GM12892 (cell line): ENCODE results near the gene SP100. TPM values are rescaled to one million over a fixed set of nuclear protein-coding genes. Genes with fewer than 3 reads are reported as not detected.
"Not testable (repeated sequence)": the region's sequence is repeated elsewhere in the genome, so short reads cannot be mapped to it uniquely, and the experiment has no call there.

Source experiments
- DNase-seq: peaks from one replicate; pipeline ENCODE4 v3.0.0; 2011; ENCODE audit not compliant: insufficient read length
- FAIRE-seq: peaks from 2 replicates; lab custom pipeline; 2011; peaks lifted over from hg19 to GRCh38; lab: Jason Lieb, UNC
- POLR2A ChIP-seq: IDR thresholded peaks from 2 replicates; pipeline ENCODE4 v1.6.1; 2011; ENCODE audit warnings: low read depth, low read length, control low read depth
- POLR2AphosphoS5 ChIP-seq: IDR thresholded peaks from 2 replicates; pipeline ENCODE4 v1.6.1; 2011; ENCODE audit warnings: low read depth, low read length, control low read depth
- TAF1 ChIP-seq: IDR thresholded peaks from 2 replicates; pipeline ENCODE4 v1.6.1; 2011; ENCODE audit warnings: low read depth, mild to moderate bottlenecking, control low read depth, low read length, borderline replicate concordance
- polyA plus RNA-seq: library from polyadenylated mRNA; unstranded; fragments of >200 nt; gene quantifications from one replicate; pipeline ENCODE4 v1.2.1, GENCODE V29; 2012; ENCODE audit warnings: missing spikeins, inconsistent platforms; ENCODE audit not compliant: missing spikeins

Gene SP100
- 228 TPM for polyA plus RNA-seq

- FAIRE-seq, result peak; percentile 91
Measured at GRCh38 chr2:230416061-230416721, at the start of gene SP100. Gene SP100 (plus strand): TSS chr2:230416201. CDS start chr2:230416297, 96 bp downstream.

GRCh38 chr2:230382108-230382507 is 33.9 kb upstream of the SP100 start:
- TF ChIP-seq TAF1 (no peak), POLR2AphosphoS5 (no peak), POLR2A (no peak)
- DNase-seq (no peak), FAIRE-seq (no peak)

More at GRCh38 chr2:230416061-230416721, at the start of gene SP100:
- peak; percentile 90 for TF ChIP-seq TAF1
- peak; percentile 90 for TF ChIP-seq POLR2AphosphoS5
- TF ChIP-seq POLR2A, result peak; percentile 92
- DNase-seq, result peak; percentile 39

GRCh38 chr2:230383453-230383852 is 32.5 kb upstream of the SP100 start:
- DNase-seq, result no peak
- TF ChIP-seq TAF1, result no peak
- TF ChIP-seq POLR2A, result no peak
- no peak for TF ChIP-seq POLR2AphosphoS5
- FAIRE-seq, result no peak

GRCh38 chr2:230384986-230385385 is 31.0 kb upstream of the SP100 start:
- DNase-seq, result no peak
- TF ChIP-seq POLR2A (no peak), POLR2AphosphoS5 (no peak), TAF1 (no peak)
- FAIRE-seq, result peak; percentile 67

- FAIRE-seq, result no peak
- TF ChIP-seq POLR2A, result no peak
- no peak for TF ChIP-seq POLR2AphosphoS5
- no peak for DNase-seq
Measured at GRCh38 chr2:230394301-230394700, 21.7 kb upstream of the SP100 start.

GRCh38 chr2:230398698-230399097 is 17.3 kb upstream of the SP100 start:
- not testable (repeated sequence) for FAIRE-seq, DNase-seq

- DNase-seq (no peak), FAIRE-seq (no peak)
- TF ChIP-seq POLR2A (no peak), TAF1 (no peak), POLR2AphosphoS5 (no peak)
Measured at GRCh38 chr2:230400041-230400440, 16.0 kb upstream of the SP100 start.

- no peak for FAIRE-seq
- TF ChIP-seq POLR2AphosphoS5 (no peak), TAF1 (no peak), POLR2A (no peak)
- DNase-seq, result no peak
Measured at GRCh38 chr2:230400454-230400853, 15.5 kb upstream of the SP100 start.

GRCh38 chr2:230401026-230401425 is 15.0 kb upstream of the SP100 start:
- peak; percentile 74 for FAIRE-seq

GRCh38 chr2:230403746-230404145 is 12.3 kb upstream of the SP100 start:
- FAIRE-seq (no peak), DNase-seq (no peak)
- TF ChIP-seq POLR2A (no peak), TAF1 (no peak), POLR2AphosphoS5 (no peak)

More at GRCh38 chr2:230401026-230401425, 15.0 kb upstream of the SP100 start:
- DNase-seq, result not testable (repeated sequence)

- TF ChIP-seq TAF1 (no peak), POLR2AphosphoS5 (no peak), POLR2A (no peak)
- DNase-seq, result no peak
- FAIRE-seq, result no peak
Measured at GRCh38 chr2:230405824-230406223, 10.2 kb upstream of the SP100 start.

- TF ChIP-seq TAF1 (no peak), POLR2A (no peak), POLR2AphosphoS5 (no peak)
- no peak for FAIRE-seq
- no peak for DNase-seq
Measured at GRCh38 chr2:230408244-230408842, 7.7 kb upstream of the SP100 start.

GRCh38 chr2:230409316-230409715 is 6.7 kb upstream of the SP100 start:
- DNase-seq, FAIRE-seq: not testable (repeated sequence)
